ENCODE data around the gene IFNE. TPM values are rescaled to one million over a fixed set of nuclear protein-coding genes. Genes with fewer than 3 reads are reported as not detected.

Gene IFNE
- total and polyA plus RNA-seq, 4 donors: not detected

DNA sequence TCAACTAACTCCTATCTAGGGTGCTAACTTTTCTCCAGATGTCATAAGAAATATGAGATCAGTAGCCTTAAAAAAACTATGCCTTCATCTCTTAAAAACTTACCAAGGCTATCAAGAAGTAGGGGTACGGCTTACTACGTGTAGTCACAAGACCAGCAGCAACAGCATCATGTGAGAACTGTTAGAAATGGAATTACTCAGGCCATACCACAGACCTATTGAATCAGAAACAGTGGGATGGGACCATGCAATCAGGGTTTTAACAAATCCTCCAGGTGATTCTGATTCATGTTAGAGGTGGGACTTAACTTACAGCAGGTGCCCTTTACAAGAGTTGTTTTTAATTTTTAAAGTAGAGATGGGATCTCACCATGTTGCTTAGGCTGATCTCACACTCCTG is 4.6 kb downstream of the IFNE start:
- Histone ChIP-seq H3K4me3 (ENCODE audit: low read depth in 1 of 3, low read length in 3 of 3) (no peak overlapping the region), H3K4me1 (ENCODE audit: control insufficient read depth in 4 of 4, insufficient read depth in 4 of 4, low read length in 3 of 4) (no peaks in the 10 kb centered on the region), H3K27ac (ENCODE audit: low read depth in 1 of 2, low read length in 2 of 2) (no peak overlapping the region), H3K27me3 (ENCODE audit: control insufficient read depth in 4 of 4, insufficient read depth in 4 of 4, low read length in 3 of 4) (peaks cover 0 to 3% (median 0%) of the 10 kb centered on the region in 4 donors), H3K36me3 (ENCODE audit: control insufficient read depth in 4 of 4, insufficient read depth in 3 of 4, low read depth in 1 of 4, low read length in 3 of 4) (no peaks in the 10 kb centered on the region), H3K9me3 (ENCODE audit: control insufficient read depth in 4 of 4, low read length in 3 of 4) (no peaks in the 10 kb centered on the region), H3K9ac (ENCODE audit: low read depth in 1 of 2, low read length in 2 of 2) (no peak overlapping the region)
- TF ChIP-seq, protein P1, sequence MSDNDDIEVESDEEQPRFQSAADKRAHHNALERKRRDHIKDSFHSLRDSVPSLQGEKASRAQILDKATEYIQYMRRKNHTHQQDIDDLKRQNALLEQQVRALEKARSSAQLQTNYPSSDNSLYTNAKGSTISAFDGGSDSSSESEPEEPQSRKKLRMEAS (IDR thresholded peaks at IDR 0.05): no peak
- no peak for DNase-seq (ENCODE audit: low spot score)
- 79% methylated on average over 2 of the region's 2 CpGs for WGBS

DNA sequence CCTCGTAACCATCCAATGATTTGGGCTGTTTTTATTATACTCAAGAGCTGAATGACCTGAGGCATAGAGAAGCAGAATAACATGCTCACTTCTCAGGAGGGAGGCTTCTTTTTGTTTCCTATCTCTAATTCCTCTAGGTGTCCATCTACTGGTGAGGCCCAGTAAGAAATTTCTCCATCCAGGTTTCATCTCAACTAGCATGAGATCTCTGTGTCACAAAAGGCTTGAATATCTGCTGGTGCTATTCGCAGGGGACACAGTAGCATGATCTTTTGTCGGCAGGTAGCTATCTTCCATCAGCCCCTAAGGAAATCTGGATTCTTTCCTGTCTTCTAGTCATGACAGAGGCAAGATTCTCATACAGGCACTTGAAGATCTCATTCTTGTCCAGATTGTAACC is 8.9 kb downstream of the IFNE start:
- H3K9ac ChIP-seq (ENCODE audit: low read depth in 1 of 2, low read length in 2 of 2): no peak overlapping the region
- no peaks in the 10 kb centered on the region for H3K4me1 ChIP-seq (ENCODE audit: control insufficient read depth in 4 of 4, insufficient read depth in 4 of 4, low read length in 3 of 4)
- H3K27ac ChIP-seq (ENCODE audit: low read depth in 1 of 2, low read length in 2 of 2): no peak overlapping the region
- no peak for DNase-seq (ENCODE audit: low spot score)
- no peaks in the 10 kb centered on the region for H3K9me3 ChIP-seq (ENCODE audit: control insufficient read depth in 4 of 4, low read length in 3 of 4)
- WGBS: 78% methylated on average over 3 of the region's 3 CpGs
- H3K27me3 ChIP-seq (ENCODE audit: control insufficient read depth in 4 of 4, insufficient read depth in 4 of 4, low read length in 3 of 4): peaks cover 0 to 4% (median 0%) of the 10 kb centered on the region in 4 donors
- TF ChIP-seq JUND (IDR thresholded peaks at IDR 0.05) (no peak), TAF1 (conservative IDR thresholded peaks at IDR 0.05) (no peak), FOXA2 (IDR thresholded peaks at IDR 0.05) (no peak), HNF4G (IDR thresholded peaks at IDR 0.05) (no peak), GABPA (IDR thresholded peaks at IDR 0.05 in 1 of 2, conservative IDR thresholded peaks at IDR 0.05 in 1 of 2) (no peak), HNF4A (conservative IDR thresholded peaks at IDR 0.05) (no peak)
- TF ChIP-seq, protein P2, sequence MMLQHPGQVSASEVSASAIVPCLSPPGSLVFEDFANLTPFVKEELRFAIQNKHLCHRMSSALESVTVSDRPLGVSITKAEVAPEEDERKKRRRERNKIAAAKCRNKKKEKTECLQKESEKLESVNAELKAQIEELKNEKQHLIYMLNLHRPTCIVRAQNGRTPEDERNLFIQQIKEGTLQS (IDR thresholded peaks at IDR 0.05): no peak
- TF ChIP-seq, protein P3, sequence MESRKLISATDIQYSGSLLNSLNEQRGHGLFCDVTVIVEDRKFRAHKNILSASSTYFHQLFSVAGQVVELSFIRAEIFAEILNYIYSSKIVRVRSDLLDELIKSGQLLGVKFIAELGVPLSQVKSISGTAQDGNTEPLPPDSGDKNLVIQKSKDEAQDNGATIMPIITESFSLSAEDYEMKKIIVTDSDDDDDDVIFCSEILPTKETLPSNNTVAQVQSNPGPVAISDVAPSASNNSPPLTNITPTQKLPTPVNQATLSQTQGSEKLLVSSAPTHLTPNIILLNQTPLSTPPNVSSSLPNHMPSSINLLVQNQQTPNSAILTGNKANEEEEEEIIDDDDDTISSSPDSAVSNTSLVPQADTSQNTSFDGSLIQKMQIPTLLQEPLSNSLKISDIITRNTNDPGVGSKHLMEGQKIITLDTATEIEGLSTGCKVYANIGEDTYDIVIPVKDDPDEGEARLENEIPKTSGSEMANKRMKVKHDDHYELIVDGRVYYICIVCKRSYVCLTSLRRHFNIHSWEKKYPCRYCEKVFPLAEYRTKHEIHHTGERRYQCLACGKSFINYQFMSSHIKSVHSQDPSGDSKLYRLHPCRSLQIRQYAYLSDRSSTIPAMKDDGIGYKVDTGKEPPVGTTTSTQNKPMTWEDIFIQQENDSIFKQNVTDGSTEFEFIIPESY (IDR thresholded peaks at IDR 0.05): no peak
- TF ChIP-seq, protein P4, sequence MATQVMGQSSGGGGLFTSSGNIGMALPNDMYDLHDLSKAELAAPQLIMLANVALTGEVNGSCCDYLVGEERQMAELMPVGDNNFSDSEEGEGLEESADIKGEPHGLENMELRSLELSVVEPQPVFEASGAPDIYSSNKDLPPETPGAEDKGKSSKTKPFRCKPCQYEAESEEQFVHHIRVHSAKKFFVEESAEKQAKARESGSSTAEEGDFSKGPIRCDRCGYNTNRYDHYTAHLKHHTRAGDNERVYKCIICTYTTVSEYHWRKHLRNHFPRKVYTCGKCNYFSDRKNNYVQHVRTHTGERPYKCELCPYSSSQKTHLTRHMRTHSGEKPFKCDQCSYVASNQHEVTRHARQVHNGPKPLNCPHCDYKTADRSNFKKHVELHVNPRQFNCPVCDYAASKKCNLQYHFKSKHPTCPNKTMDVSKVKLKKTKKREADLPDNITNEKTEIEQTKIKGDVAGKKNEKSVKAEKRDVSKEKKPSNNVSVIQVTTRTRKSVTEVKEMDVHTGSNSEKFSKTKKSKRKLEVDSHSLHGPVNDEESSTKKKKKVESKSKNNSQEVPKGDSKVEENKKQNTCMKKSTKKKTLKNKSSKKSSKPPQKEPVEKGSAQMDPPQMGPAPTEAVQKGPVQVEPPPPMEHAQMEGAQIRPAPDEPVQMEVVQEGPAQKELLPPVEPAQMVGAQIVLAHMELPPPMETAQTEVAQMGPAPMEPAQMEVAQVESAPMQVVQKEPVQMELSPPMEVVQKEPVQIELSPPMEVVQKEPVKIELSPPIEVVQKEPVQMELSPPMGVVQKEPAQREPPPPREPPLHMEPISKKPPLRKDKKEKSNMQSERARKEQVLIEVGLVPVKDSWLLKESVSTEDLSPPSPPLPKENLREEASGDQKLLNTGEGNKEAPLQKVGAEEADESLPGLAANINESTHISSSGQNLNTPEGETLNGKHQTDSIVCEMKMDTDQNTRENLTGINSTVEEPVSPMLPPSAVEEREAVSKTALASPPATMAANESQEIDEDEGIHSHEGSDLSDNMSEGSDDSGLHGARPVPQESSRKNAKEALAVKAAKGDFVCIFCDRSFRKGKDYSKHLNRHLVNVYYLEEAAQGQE (IDR thresholded peaks at IDR 0.05): no peak
- H3K36me3 ChIP-seq (ENCODE audit: control insufficient read depth in 4 of 4, insufficient read depth in 3 of 4, low read depth in 1 of 4, low read length in 3 of 4): no peaks in the 10 kb centered on the region
- no peak overlapping the region for H3K4me3 ChIP-seq (ENCODE audit: low read depth in 1 of 3, low read length in 3 of 3)

DNA sequence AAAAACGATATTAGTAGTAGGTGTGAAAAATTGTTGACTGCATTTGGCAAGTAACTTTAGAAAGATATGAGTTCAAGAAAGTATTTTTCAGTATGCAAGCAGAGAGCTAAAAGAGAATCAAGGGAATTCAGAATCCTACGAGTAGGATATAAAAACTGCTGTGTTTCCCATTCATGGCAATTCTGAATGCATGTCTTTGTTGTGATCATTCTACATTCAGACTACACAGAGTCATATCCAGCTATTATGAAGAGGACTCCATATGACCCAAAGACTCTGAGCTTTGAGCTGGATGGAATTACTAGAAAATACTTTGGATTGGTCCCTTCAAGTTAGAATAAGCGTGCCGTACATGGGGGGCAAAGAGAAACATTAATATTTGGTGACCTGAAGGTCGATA is 12.0 kb downstream of the IFNE start:
- peaks cover 0 to 4% (median 0%) of the 10 kb centered on the region in 4 donors for H3K27me3 ChIP-seq (ENCODE audit: control insufficient read depth in 4 of 4, insufficient read depth in 4 of 4, low read length in 3 of 4)
- H3K4me1 ChIP-seq (ENCODE audit: control insufficient read depth in 4 of 4, insufficient read depth in 4 of 4, low read length in 3 of 4): no peaks in the 10 kb centered on the region
- no peaks in the 10 kb centered on the region for H3K9me3 ChIP-seq (ENCODE audit: control insufficient read depth in 4 of 4, low read length in 3 of 4)
- WGBS: 83% methylated on average over 5 of the region's 5 CpGs
- no peak overlapping the region for H3K27ac ChIP-seq (ENCODE audit: low read depth in 1 of 2, low read length in 2 of 2)
- TF ChIP-seq FOXA1 (IDR thresholded peaks at IDR 0.05): no peak
- no peak for TF ChIP-seq HNF4A (conservative IDR thresholded peaks at IDR 0.05)
- TF ChIP-seq, protein P1 (IDR thresholded peaks at IDR 0.05): no peak
- TF ChIP-seq RXRA (IDR thresholded peaks at IDR 0.05): no peak
- TF ChIP-seq HNF4G (IDR thresholded peaks at IDR 0.05): no peak
- no peak for TF ChIP-seq SP1 (IDR thresholded peaks at IDR 0.05)
- no peak for TF ChIP-seq GABPA (IDR thresholded peaks at IDR 0.05 in 1 of 2, conservative IDR thresholded peaks at IDR 0.05 in 1 of 2)
- TF ChIP-seq RAD21 (IDR thresholded peaks at IDR 0.05): no peak
- TF ChIP-seq NR2F2 (IDR thresholded peaks at IDR 0.05): no peak
- TF ChIP-seq JUND (IDR thresholded peaks at IDR 0.05): no peak
- TF ChIP-seq TAF1 (conservative IDR thresholded peaks at IDR 0.05): no peak
- TF ChIP-seq FOXA2 (IDR thresholded peaks at IDR 0.05): no peak
- H3K9ac ChIP-seq (ENCODE audit: low read depth in 1 of 2, low read length in 2 of 2): no peak overlapping the region
- no peaks in the 10 kb centered on the region for H3K36me3 ChIP-seq (ENCODE audit: control insufficient read depth in 4 of 4, insufficient read depth in 3 of 4, low read depth in 1 of 4, low read length in 3 of 4)
- H3K4me3 ChIP-seq (ENCODE audit: low read depth in 1 of 3, low read length in 3 of 3): no peak overlapping the region
- DNase-seq (ENCODE audit: low spot score): no peak

All from liver (tissue), 9 donors.